Transverse colon (tissue), 4 donors: Measurements from ENCODE around the gene MEIS2. TPM values are rescaled to one million over a fixed set of nuclear protein-coding genes. Genes with fewer than 3 reads are reported as not detected.

ENCODE experiments used
- DNase-seq: peaks from one replicate; pipeline ENCODE4 v3.0.0-alpha.2; 2019
- H3K27ac ChIP-seq, 4 donors: fragments of 200-600 bp; sonication (generic); 2 replicates each; pipeline ENCODE4 v1.5.1; 2016 to 2018; ENCODE audit warnings: inconsistent platforms in 4 of 4
- H3K27me3 ChIP-seq: fragments of 200-600 bp; sonication (generic); 2 replicates; pipeline ENCODE4 v1.5.1; 2017; ENCODE audit warnings: inconsistent platforms
- H3K36me3 ChIP-seq, 4 donors: fragments of 200-600 bp; sonication (generic); 2 replicates each; pipeline ENCODE4 v1.5.1; 2017 to 2019; ENCODE audit warnings: inconsistent platforms in 4 of 4
- H3K4me1 ChIP-seq, 4 donors: fragments of 200-600 bp; sonication (generic); 2 replicates each; pipeline ENCODE4 v1.5.1; 2017 to 2020; ENCODE audit warnings: inconsistent platforms in 4 of 4
- H3K4me3 ChIP-seq, 4 donors: fragments of 200-600 bp; sonication (generic); 1 replicate in 1 of 4; 2 replicates in 3 of 4; pipeline versions ENCODE4 v1.5.1 to v1.6.1; 2017 to 2019; ENCODE audit warnings: inconsistent platforms in 4 of 4
- H3K9me3 ChIP-seq, 2 donors: fragments of 200-600 bp; sonication (generic); 2 replicates each; pipeline ENCODE4 v1.5.1; 2017 to 2019; ENCODE audit warnings: inconsistent platforms in 2 of 2
- EP300 ChIP-seq: sonication (generic); formaldehyde crosslinking; IDR thresholded peaks from one replicate; pipeline ENCODE4 v1.6.1; 2017; ENCODE audit warnings: antibody characterized with exemption, low read depth
- POLR2A ChIP-seq: fragments of 450-650 bp; IDR thresholded peaks from one replicate; pipeline ENCODE4 v1.6.1; 2016; ENCODE audit warnings: antibody characterized with exemption, mild to moderate bottlenecking, moderate library complexity
- POLR2AphosphoS5 ChIP-seq, 3 donors: sonication (generic); formaldehyde crosslinking; IDR thresholded peaks; one replicate each; pipeline ENCODE4 v1.6.1; 2016; ENCODE audit warnings: antibody characterized with exemption in 3 of 3
- WGBS, 2 donors: methylation state at CpG; one replicate each; pipeline ENCODE4 v1.1.5; 2018; ENCODE audit warnings: low coverage in 1 of 2; 5-methylcytosine and 5-hydroxymethylcytosine counted together
- in situ Hi-C, 4 donors: fragments of 200-750 bp; cut with MboI; loops; one replicate each; pipeline versions ENCODE4 v1.15.0 to v1.15.1; 2017; ENCODE audit warnings: low sequenced_read_pairs in 3 of 4, low pct_ligation_motif_present in 1 of 4, low pct_unique_long_range_greater_than_20kb in 1 of 4
- intact Hi-C: fragments of 100-400 bp; cut with DNase I; formaldehyde crosslinking; loops from one replicate; pipeline ENCODE4 v1.15.1; 2023; ENCODE audit warnings: low total_unique reads
- total RNA-seq, 4 donors: library from RNA; depleted of rRNA; stranded (reverse); fragments of >200 nt; gene quantifications; one replicate each; pipeline ENCODE4 v1.1.0, GENCODE V29; 2016
- TF ChIP-seq, protein P1 (sequence below), 5 experiments: fragments of 200-600 bp in 3 of 5; fragments of 450-650 bp in 2 of 5; sonication (generic) in 3 of 5; IDR thresholded peaks; 1 replicate in 2 of 5; 2 replicates in 3 of 5; pipeline ENCODE4 v1.5.1; 2016 to 2017; ENCODE audit warnings: antibody characterized with exemption in 5 of 5, inconsistent platforms in 3 of 5, mild to moderate bottlenecking in 2 of 5, moderate library complexity in 1 of 5

MEIS2 gene
- total RNA-seq, 4 donors from 2014 or later, result 16.5 to 43.4 (median 32.7) TPM

DNA sequence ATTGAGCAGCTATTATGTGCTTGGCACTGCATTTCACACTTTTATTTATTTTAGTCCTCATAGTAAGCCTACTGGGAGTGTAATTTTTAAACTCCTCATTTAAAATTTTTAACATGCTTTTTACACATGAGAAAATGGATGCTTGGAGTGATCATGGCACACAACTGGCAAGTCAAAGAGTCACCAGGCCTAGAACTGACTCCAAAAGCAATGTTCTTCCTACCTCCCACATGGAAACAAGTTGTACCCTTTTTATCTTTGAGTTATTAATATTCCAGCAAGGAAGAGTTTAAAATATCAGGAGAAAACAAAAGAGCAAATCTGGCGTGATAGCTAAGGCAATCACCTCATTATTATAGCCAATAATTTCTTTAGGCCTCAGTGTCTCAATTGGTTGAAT lies 100.6 kb downstream of the MEIS2 start:
- DNase-seq, result no peak
- in situ Hi-C loops (no loop called here), intact Hi-C loops (no loop called here)
- no peaks in the 10 kb centered on the region for H3K36me3 ChIP-seq
- no peak overlapping the region for H3K4me3 ChIP-seq
- no peaks in the 10 kb centered on the region for H3K9me3 ChIP-seq
- peaks cover 0 to 5% (median 2%) of the 10 kb centered on the region in 4 donors for H3K4me1 ChIP-seq
- no peak overlapping the region for H3K27ac ChIP-seq
- no peak for TF ChIP-seq POLR2AphosphoS5 (IDR thresholded peaks at IDR 0.05)
- no peak for TF ChIP-seq EP300
- TF ChIP-seq, protein P1, sequence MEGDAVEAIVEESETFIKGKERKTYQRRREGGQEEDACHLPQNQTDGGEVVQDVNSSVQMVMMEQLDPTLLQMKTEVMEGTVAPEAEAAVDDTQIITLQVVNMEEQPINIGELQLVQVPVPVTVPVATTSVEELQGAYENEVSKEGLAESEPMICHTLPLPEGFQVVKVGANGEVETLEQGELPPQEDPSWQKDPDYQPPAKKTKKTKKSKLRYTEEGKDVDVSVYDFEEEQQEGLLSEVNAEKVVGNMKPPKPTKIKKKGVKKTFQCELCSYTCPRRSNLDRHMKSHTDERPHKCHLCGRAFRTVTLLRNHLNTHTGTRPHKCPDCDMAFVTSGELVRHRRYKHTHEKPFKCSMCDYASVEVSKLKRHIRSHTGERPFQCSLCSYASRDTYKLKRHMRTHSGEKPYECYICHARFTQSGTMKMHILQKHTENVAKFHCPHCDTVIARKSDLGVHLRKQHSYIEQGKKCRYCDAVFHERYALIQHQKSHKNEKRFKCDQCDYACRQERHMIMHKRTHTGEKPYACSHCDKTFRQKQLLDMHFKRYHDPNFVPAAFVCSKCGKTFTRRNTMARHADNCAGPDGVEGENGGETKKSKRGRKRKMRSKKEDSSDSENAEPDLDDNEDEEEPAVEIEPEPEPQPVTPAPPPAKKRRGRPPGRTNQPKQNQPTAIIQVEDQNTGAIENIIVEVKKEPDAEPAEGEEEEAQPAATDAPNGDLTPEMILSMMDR (IDR thresholded peaks at IDR 0.05), result no peak
- TF ChIP-seq POLR2A, result no peak
- 83 to 91% methylated on average over 1 of the region's 1 CpG for WGBS, 2 donors
- H3K27me3 ChIP-seq, result no peaks in the 10 kb centered on the region

DNA sequence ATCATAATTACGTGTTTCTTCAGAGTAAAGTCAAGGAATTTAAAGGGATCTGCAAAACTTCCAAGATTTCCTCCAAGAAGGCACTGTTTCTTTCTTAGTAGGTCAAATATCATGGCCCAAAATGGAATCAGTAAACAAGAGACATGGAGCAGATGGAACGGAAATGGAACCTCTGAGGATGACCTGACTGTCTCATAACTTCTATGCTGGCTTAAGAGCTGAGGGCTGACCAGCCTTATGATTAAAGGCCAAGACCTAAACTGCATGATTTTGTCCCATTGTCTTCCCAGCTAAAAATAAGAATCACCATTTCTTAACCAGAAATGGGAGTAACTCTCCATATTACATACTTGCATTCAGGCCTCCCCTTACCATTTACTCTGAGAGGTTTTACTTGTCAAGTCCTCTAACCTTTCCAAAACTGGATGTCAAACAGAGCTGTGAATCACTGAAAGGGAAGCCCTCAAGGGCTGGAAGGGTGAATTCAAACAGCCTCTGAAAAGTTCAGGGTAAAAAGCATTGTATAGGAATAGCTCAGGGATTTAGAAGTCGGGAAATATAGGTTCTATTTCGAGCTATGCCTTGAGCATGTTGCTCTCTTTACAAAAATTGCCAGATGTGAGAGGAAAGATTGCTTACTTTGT lies 103.7 kb downstream of the MEIS2 start:
- Histone ChIP-seq H3K4me3 (no peak overlapping the region), H3K27me3 (no peaks in the 10 kb centered on the region), H3K4me1 (peaks cover 0 to 5% (median 2%) of the 10 kb centered on the region in 4 donors), H3K36me3 (no peaks in the 10 kb centered on the region), H3K27ac (peak overlapping the region in 1 of 4 donors; percentile 15), H3K9me3 (no peaks in the 10 kb centered on the region)
- TF ChIP-seq POLR2A (no peak), EP300 (no peak), POLR2AphosphoS5 (IDR thresholded peaks at IDR 0.05) (no peak)
- TF ChIP-seq, protein P1 (IDR thresholded peaks at IDR 0.05), result no peak
- intact Hi-C loops (no loop called here), in situ Hi-C loops (no loop called here)
- no peak for DNase-seq
- WGBS, 2 donors, result 59 to 65% methylated on average over 4 of the region's 4 CpGs

GRCh38 chr15:36996121-36996520 lies 104.2 kb downstream of the MEIS2 start:
- Histone ChIP-seq H3K9me3 (no peaks in the 10 kb centered on the region), H3K27me3 (no peaks in the 10 kb centered on the region), H3K36me3 (no peaks in the 10 kb centered on the region), H3K27ac (no peak overlapping the region), H3K4me3 (no peak overlapping the region), H3K4me1 (peaks cover 0 to 5% (median 2%) of the 10 kb centered on the region in 4 donors)
- intact Hi-C loops, result no loop called here
- in situ Hi-C loops, result no loop called here
- TF ChIP-seq EP300 (no peak), POLR2A (no peak), POLR2AphosphoS5 (IDR thresholded peaks at IDR 0.05) (no peak)
- TF ChIP-seq, protein P1 (IDR thresholded peaks at IDR 0.05), result no peak
- no peak for DNase-seq
- WGBS, 2 donors, result 65 to 71% methylated on average over 2 of the region's 2 CpGs

- intact Hi-C loops, result no loop called here
- Histone ChIP-seq H3K4me3 (no peak overlapping the region), H3K9me3 (no peaks in the 10 kb centered on the region), H3K27me3 (no peaks in the 10 kb centered on the region), H3K27ac (no peak overlapping the region), H3K36me3 (no peaks in the 10 kb centered on the region), H3K4me1 (peaks cover 0 to 5% (median 2%) of the 10 kb centered on the region in 4 donors)
- TF ChIP-seq POLR2A, result no peak
- no peak for TF ChIP-seq POLR2AphosphoS5 (IDR thresholded peaks at IDR 0.05)
- TF ChIP-seq, protein P1 (IDR thresholded peaks at IDR 0.05), result no peak
- WGBS, 2 donors, result 63 to 69% methylated on average over 8 of the region's 8 CpGs
- DNase-seq, result no peak
- in situ Hi-C loops, result no loop called here
These were observed 105.6 kb downstream of the MEIS2 start for GRCh38 chr15:36994790-36995189.
